Measurements from ENCODE around the gene MRC2. TPM values are rescaled to one million over a fixed set of nuclear protein-coding genes. Genes with fewer than 3 reads are reported as not detected.
A peak's percentile ranks its signal among the peaks of the same experiment; 100 is the strongest.
"Not testable (repeated sequence)": the region's sequence is repeated elsewhere in the genome, so short reads cannot be mapped to it uniquely, and the experiment has no call there.

MRC2 gene
- total and polyA plus RNA-seq, 5 donors from 2014 or later, result 0.25 to 10.2 (median 0.32) TPM

DNA sequence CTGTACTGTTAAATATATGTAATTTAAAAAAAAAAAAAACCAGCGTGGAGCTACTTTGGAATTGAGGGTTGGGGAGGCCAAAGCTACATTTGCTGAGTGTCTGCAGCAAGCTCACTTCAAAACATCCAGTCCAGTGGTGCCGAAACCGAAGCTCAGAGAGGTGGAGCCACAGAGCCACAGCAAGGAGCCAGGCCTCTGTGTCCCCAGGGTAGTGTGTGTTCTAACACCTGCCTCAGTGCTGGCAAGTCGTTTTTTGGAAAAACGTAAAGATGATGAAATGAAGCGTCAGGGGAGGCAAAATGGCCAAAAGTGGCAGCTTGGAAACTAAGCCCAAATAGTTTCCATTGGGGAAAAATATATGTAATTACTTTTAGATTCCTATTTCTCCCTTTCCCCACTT is 36.1 kb upstream of the MRC2 start:
- Mint-ChIP-seq H3K4me3 (no peak overlapping the region), H3K27ac (peak overlapping the region in 1 of 3 donors; percentile 10), H3K9me3 (peaks cover 0 to 4% (median 0%) of the 10 kb centered on the region in 7 donors), H3K27me3 (no peaks in the 10 kb centered on the region), H3K36me3 (peaks cover 30% of the 10 kb centered on the region), H3K4me1 (peaks cover 0 to 2% (median 0%) of the 10 kb centered on the region in 4 donors)
- Histone ChIP-seq H3K27me3 (ENCODE audit: control insufficient read depth, insufficient read depth, low read length) (no peaks in the 10 kb centered on the region), H3K4me3 (ENCODE audit: low read depth, low read length) (no peak overlapping the region), H3K4me1 (ENCODE audit: control insufficient read depth, insufficient read depth, low read length, poor library complexity, severe bottlenecking) (no peaks in the 10 kb centered on the region), H3K27ac (ENCODE audit: insufficient read depth, low read length, poor library complexity, severe bottlenecking) (no peak overlapping the region), H3K36me3 (ENCODE audit: control insufficient read depth, insufficient read depth, low read length) (peaks cover 49% of the 10 kb centered on the region), H3K9me3 (ENCODE audit: control insufficient read depth in 2 of 2, low read length in 2 of 2) (no peaks in the 10 kb centered on the region)
- DNase-seq (no peak), ATAC-seq (ENCODE audit: low read depth in 2 of 2) (no peak)

DNA sequence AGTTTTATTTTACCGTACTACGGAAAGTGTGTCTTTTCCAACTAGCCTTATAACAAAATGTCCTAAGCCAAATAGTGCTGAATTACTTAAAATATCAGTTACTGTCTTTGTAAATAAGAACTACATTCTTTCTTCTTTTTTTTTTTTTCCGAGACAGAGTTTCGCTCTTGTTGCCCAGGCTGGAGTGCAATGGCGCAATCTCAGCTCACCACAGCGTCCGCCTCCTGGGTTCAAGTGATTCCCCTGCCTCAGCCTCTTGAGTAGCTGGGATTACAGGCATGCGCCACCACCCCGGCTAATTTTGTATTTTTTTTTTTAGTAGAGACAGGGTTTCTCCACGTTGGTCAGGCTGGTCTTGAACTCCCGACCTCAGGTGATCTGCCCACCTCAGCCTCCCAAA is 35.6 kb upstream of the MRC2 start:
- H3K9me3 ChIP-seq (ENCODE audit: control insufficient read depth in 2 of 2, low read length in 2 of 2); H3K4me3 Mint-ChIP-seq; H3K27me3 Mint-ChIP-seq; H3K27ac ChIP-seq (ENCODE audit: insufficient read depth, low read length, poor library complexity, severe bottlenecking); H3K9me3 Mint-ChIP-seq; H3K4me1 Mint-ChIP-seq; H3K4me3 ChIP-seq (ENCODE audit: low read depth, low read length); H3K27me3 ChIP-seq (ENCODE audit: control insufficient read depth, insufficient read depth, low read length); DNase-seq; ATAC-seq (ENCODE audit: low read depth in 2 of 2); H3K4me1 ChIP-seq (ENCODE audit: control insufficient read depth, insufficient read depth, low read length, poor library complexity, severe bottlenecking); H3K27ac Mint-ChIP-seq: not testable (repeated sequence)
- H3K36me3 Mint-ChIP-seq, result peaks cover 35% of the 10 kb centered on the region
- peaks cover 52% of the 10 kb centered on the region for H3K36me3 ChIP-seq (ENCODE audit: control insufficient read depth, insufficient read depth, low read length)

DNA sequence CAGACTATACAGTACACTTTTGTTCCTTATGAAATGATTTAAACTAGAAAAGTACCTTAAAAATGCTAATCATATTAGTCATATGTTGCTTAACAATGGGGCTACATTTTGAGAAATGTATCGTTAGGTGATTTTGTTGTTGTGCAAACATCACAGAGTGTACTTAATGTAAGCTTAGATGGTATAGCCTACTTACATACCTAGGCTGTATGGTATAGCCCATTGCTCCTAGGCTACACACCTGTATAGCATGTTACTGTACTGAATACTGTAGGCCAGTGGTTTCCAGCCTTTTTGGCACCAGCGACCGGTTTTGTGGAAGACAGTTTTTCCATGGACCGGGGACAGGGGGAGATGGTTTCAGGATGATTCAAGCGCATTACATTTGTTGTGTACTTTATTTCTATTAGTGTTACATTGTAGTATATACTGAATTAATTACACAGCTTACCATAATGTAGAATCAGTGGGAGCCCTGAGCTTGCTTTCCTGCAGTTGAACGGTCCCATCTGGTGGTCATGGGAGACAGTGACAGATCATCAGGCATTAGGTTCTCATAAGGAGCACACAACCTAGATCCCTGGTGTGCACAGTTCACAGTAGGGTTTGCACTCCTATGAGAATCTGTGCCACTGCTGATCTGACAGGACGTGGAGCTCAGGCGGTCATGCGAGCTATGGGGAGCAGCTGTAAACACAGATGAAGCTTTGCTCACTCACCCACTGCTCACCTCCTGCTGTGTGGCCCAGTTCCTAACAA is 35.0 kb upstream of the MRC2 start:
- peaks cover 0 to 6% (median under 1%) of the 10 kb centered on the region in 4 donors for H3K4me1 Mint-ChIP-seq
- H3K4me3 Mint-ChIP-seq, result no peak overlapping the region
- H3K4me1 ChIP-seq (ENCODE audit: control insufficient read depth, insufficient read depth, low read length, poor library complexity, severe bottlenecking), result no peaks in the 10 kb centered on the region
- H3K4me3 ChIP-seq (ENCODE audit: low read depth, low read length), result no peak overlapping the region
- peaks cover 52% of the 10 kb centered on the region for H3K36me3 ChIP-seq (ENCODE audit: control insufficient read depth, insufficient read depth, low read length)
- no peaks in the 10 kb centered on the region for H3K9me3 ChIP-seq (ENCODE audit: control insufficient read depth in 2 of 2, low read length in 2 of 2)
- peaks cover 41% of the 10 kb centered on the region for H3K36me3 Mint-ChIP-seq
- no peaks in the 10 kb centered on the region for H3K27me3 Mint-ChIP-seq
- H3K27me3 ChIP-seq (ENCODE audit: control insufficient read depth, insufficient read depth, low read length), result no peaks in the 10 kb centered on the region
- H3K27ac Mint-ChIP-seq, result no peak overlapping the region
- H3K27ac ChIP-seq (ENCODE audit: insufficient read depth, low read length, poor library complexity, severe bottlenecking), result no peak overlapping the region
- DNase-seq (no peak), ATAC-seq (ENCODE audit: low read depth in 2 of 2) (no peak)
- peaks cover 0 to 4% (median 0%) of the 10 kb centered on the region in 7 donors for H3K9me3 Mint-ChIP-seq

DNA sequence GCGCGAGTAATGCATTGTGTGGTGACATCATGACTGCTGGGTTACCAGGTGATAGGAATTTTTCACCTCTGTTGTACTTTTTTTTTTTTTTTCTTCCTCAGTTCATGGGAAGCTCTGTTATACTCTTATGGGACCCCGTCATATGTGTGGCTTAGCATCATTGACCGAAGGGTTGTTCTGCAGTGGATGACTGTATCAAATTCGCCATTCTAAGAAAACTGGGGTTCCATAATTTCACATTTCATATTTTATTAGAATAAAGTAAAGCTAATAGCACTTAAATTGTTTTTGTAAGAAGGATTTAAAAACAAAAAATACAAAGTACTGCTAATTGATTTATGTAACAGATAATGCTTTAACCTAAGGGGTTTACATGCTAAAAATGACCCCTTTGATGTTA is 32.0 kb upstream of the MRC2 start:
- H3K4me3 ChIP-seq (ENCODE audit: low read depth, low read length), result no peak overlapping the region
- no peak for DNase-seq
- H3K36me3 ChIP-seq (ENCODE audit: control insufficient read depth, insufficient read depth, low read length), result peaks cover 58% of the 10 kb centered on the region
- ATAC-seq (ENCODE audit: low read depth in 2 of 2), result no peak
- Mint-ChIP-seq H3K36me3 (peaks cover 49% of the 10 kb centered on the region), H3K27ac (no peak overlapping the region), H3K9me3 (peaks cover 0 to 3% (median 0%) of the 10 kb centered on the region in 7 donors), H3K4me1 (peaks cover 0 to 7% (median 5%) of the 10 kb centered on the region in 4 donors), H3K27me3 (no peaks in the 10 kb centered on the region), H3K4me3 (no peak overlapping the region)
- no peaks in the 10 kb centered on the region for H3K9me3 ChIP-seq (ENCODE audit: control insufficient read depth in 2 of 2, low read length in 2 of 2)
- no peak overlapping the region for H3K27ac ChIP-seq (ENCODE audit: insufficient read depth, low read length, poor library complexity, severe bottlenecking)
- H3K27me3 ChIP-seq (ENCODE audit: control insufficient read depth, insufficient read depth, low read length), result no peaks in the 10 kb centered on the region
- H3K4me1 ChIP-seq (ENCODE audit: control insufficient read depth, insufficient read depth, low read length, poor library complexity, severe bottlenecking), result no peaks in the 10 kb centered on the region

DNA sequence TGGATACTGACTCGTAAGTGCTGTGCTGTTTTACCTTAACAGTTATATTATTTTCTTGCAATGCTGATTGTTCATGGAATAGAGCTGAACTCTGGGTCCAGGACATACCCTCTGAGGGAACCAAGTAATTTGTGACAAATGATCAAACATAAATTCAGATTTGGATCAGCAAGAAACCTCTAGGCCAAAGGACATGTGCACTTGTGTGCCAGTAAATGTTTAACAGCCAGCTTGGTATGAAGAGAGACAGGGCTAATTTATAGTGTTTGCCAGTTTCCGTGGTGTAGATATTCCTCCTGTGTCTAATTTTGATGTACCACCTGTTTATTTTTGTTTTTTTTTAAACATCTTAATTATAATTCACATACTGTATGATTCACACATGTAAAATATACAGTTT is 30.8 kb upstream of the MRC2 start:
- no peaks in the 10 kb centered on the region for H3K9me3 ChIP-seq (ENCODE audit: control insufficient read depth in 2 of 2, low read length in 2 of 2)
- no peak overlapping the region for H3K4me3 ChIP-seq (ENCODE audit: low read depth, low read length)
- Mint-ChIP-seq H3K36me3 (peaks cover 60% of the 10 kb centered on the region), H3K4me1 (peaks cover 0 to 16% (median 5%) of the 10 kb centered on the region in 4 donors), H3K9me3 (peaks cover 0 to 3% (median 0%) of the 10 kb centered on the region in 7 donors), H3K4me3 (no peak overlapping the region), H3K27me3 (no peaks in the 10 kb centered on the region), H3K27ac (no peak overlapping the region)
- H3K27ac ChIP-seq (ENCODE audit: insufficient read depth, low read length, poor library complexity, severe bottlenecking), result no peak overlapping the region
- H3K27me3 ChIP-seq (ENCODE audit: control insufficient read depth, insufficient read depth, low read length), result no peaks in the 10 kb centered on the region
- DNase-seq (no peak), ATAC-seq (ENCODE audit: low read depth in 2 of 2) (no peak)
- no peaks in the 10 kb centered on the region for H3K4me1 ChIP-seq (ENCODE audit: control insufficient read depth, insufficient read depth, low read length, poor library complexity, severe bottlenecking)
- peaks cover 68% of the 10 kb centered on the region for H3K36me3 ChIP-seq (ENCODE audit: control insufficient read depth, insufficient read depth, low read length)

DNA sequence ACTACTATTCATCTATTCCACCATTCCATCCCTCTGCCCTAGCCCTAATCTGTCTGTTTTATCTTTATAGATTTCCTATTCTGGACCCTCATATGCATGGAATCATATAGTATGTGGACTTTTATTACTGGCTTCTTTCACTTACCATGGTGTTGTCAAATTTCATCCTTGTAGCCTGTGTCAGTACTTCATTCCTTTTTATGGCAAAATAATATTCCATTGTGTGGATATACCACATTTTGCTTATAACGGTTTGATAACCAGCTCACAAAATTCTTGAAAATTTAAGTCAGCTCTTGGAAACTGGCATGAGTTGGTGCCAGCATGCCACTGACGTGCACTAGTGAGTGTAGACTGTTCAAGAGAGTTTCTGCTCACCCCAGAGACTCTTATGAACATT is 30.3 kb upstream of the MRC2 start:
- H3K9me3 ChIP-seq (ENCODE audit: control insufficient read depth in 2 of 2, low read length in 2 of 2), result no peaks in the 10 kb centered on the region

DNA sequence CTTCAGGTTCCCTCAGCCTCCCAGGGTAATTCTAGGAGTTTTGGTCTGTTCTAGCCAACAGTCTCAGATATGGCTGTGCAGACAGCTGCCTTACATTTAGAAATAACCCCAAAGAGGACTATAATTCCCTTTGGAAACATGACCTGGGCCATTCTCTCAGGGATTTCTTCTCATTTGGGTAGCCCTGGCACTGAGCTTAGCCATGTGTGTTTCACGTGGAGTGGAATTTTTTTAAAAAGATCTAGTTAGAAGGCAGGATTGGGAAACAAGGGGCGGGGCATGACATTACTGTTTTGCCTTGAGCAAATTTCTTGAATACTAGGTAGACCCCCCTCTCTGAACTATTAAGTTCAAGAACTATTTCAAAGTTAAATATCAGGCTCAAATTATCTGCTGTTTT is 29.6 kb upstream of the MRC2 start:
- H3K4me3 ChIP-seq (ENCODE audit: low read depth, low read length), result no peak overlapping the region
- H3K4me1 Mint-ChIP-seq, result peaks cover 0 to 16% (median 5%) of the 10 kb centered on the region in 4 donors
- H3K27ac ChIP-seq (ENCODE audit: insufficient read depth, low read length, poor library complexity, severe bottlenecking), result no peak overlapping the region
- H3K9me3 ChIP-seq (ENCODE audit: control insufficient read depth in 2 of 2, low read length in 2 of 2), result no peaks in the 10 kb centered on the region
- no peak for DNase-seq
- no peak for ATAC-seq (ENCODE audit: low read depth in 2 of 2)
- H3K4me1 ChIP-seq (ENCODE audit: control insufficient read depth, insufficient read depth, low read length, poor library complexity, severe bottlenecking), result no peaks in the 10 kb centered on the region
- H3K27me3 ChIP-seq (ENCODE audit: control insufficient read depth, insufficient read depth, low read length), result no peaks in the 10 kb centered on the region
- H3K4me3 Mint-ChIP-seq, result no peak overlapping the region
- peaks cover 73% of the 10 kb centered on the region for H3K36me3 ChIP-seq (ENCODE audit: control insufficient read depth, insufficient read depth, low read length)
- H3K9me3 Mint-ChIP-seq, result peaks cover 0 to 3% (median 0%) of the 10 kb centered on the region in 7 donors
- H3K27ac Mint-ChIP-seq, result no peak overlapping the region
- peaks cover 59% of the 10 kb centered on the region for H3K36me3 Mint-ChIP-seq
- no peaks in the 10 kb centered on the region for H3K27me3 Mint-ChIP-seq

More for the DNA sequence above, 30.3 kb upstream of the MRC2 start:
- ATAC-seq (ENCODE audit: low read depth in 2 of 2) (no peak), DNase-seq (no peak)
- no peak overlapping the region for H3K27ac Mint-ChIP-seq
- no peaks in the 10 kb centered on the region for H3K27me3 ChIP-seq (ENCODE audit: control insufficient read depth, insufficient read depth, low read length)
- no peak overlapping the region for H3K4me3 Mint-ChIP-seq
- no peaks in the 10 kb centered on the region for H3K27me3 Mint-ChIP-seq
- no peak overlapping the region for H3K27ac ChIP-seq (ENCODE audit: insufficient read depth, low read length, poor library complexity, severe bottlenecking)
- no peaks in the 10 kb centered on the region for H3K4me1 ChIP-seq (ENCODE audit: control insufficient read depth, insufficient read depth, low read length, poor library complexity, severe bottlenecking)
- H3K4me1 Mint-ChIP-seq, result peaks cover 0 to 16% (median 5%) of the 10 kb centered on the region in 4 donors
- H3K36me3 Mint-ChIP-seq, result peaks cover 63% of the 10 kb centered on the region
- peaks cover 73% of the 10 kb centered on the region for H3K36me3 ChIP-seq (ENCODE audit: control insufficient read depth, insufficient read depth, low read length)
- peaks cover 0 to 3% (median 0%) of the 10 kb centered on the region in 7 donors for H3K9me3 Mint-ChIP-seq
- no peak overlapping the region for H3K4me3 ChIP-seq (ENCODE audit: low read depth, low read length)
